GM12892 (cell line): ENCODE data around the gene TMEM39B.

Source experiments
- POLR2A ChIP-seq: IDR thresholded peaks from 2 replicates; pipeline ENCODE4 v1.6.1; 2011; ENCODE audit warnings: low read depth, low read length, control low read depth
- POLR2AphosphoS5 ChIP-seq: IDR thresholded peaks from 2 replicates; pipeline ENCODE4 v1.6.1; 2011; ENCODE audit warnings: low read depth, low read length, control low read depth

- no peak for TF ChIP-seq POLR2A
- no peak for TF ChIP-seq POLR2AphosphoS5
These were observed 3.7 kb upstream of the TMEM39B start for GRCh38 chr1:32068957-32069588.
